Activated CD4-positive, CD25-positive, alpha-beta regulatory T cell treated with anti-CD3 and anti-CD28 coated beads, Interleukin-2, amount 50 U/mL, for 16 hours (primary cell): ENCODE data around the gene GRID1.
A peak's percentile ranks its signal among the peaks of the same experiment; 100 is the strongest.
"Not testable (repeated sequence)": the region's sequence is repeated elsewhere in the genome, so short reads cannot be mapped to it uniquely, and the experiment has no call there.

Experiments used
- DNase-seq: peaks from one replicate; pipeline ENCODE4 v3.0.0-alpha.2; 2020; ENCODE audit warnings: low read depth, low spot score

Gene GRID1

DNA sequence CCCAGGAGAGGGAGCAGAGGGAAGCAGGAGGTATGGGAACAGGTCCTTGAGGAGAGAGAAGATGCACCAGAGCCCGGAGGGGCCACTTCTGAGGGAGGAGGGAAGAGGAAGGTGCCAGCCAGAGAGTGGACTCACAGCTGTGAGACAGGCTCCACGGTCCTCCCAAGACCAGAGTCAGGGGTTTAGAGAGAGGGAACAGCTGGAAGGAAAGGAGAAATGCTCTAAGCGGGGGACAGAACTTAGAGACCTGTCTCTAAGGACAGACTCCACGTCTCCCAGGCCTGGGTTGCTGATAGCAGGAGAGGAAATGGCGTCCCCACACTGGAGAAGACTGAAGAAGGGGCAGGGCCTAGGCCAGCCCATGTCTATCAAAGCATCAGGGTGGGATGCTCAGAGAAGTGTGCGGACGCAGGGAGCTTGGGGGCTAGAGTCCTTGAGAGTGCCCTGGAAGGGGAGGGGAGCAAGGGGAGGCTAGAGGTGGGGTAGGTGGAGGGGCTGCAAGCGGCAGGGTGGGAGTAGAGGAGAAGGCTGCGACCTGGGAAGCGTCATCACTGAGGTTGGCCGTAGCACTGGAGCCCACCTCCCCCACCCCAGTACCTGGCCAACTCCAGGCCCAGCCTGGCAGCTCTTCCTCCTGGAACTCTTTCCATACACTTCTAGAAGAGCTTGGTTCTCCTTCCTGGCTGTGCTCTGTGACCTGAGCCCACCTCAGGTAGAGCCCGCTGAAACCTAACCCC is 25.6 kb upstream of the GRID1 start:
- no peak for DNase-seq

DNA sequence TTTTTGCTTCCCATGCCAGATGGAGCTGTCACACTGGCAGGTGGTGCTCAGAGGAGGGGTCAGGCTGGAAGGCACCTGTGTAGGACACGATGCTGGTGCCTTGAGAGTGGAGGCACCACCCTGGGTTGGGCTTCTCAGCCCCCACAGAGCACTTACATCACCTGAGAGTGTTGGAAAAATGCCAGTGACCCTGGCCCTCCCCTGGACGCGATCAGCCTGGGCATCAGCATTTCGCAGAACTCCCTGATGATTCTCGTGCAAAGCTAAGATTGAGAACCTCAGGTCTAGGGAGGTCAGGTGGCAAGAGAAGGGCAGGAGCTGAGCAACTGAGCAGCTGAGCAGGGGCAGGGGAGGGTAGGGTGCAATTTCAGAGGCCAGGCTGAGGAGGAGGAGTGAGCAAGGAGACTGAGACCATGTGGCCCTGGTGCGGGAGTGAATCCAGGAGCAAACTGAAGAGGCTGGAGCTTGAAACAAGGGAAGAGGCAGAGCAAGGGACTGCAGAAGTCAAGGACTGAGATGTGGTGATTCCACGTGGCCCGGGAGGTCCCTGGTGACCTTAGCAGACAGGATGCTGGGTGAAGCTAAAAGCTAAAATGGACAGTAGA is 24.7 kb upstream of the GRID1 start:
- no peak for DNase-seq

DNA sequence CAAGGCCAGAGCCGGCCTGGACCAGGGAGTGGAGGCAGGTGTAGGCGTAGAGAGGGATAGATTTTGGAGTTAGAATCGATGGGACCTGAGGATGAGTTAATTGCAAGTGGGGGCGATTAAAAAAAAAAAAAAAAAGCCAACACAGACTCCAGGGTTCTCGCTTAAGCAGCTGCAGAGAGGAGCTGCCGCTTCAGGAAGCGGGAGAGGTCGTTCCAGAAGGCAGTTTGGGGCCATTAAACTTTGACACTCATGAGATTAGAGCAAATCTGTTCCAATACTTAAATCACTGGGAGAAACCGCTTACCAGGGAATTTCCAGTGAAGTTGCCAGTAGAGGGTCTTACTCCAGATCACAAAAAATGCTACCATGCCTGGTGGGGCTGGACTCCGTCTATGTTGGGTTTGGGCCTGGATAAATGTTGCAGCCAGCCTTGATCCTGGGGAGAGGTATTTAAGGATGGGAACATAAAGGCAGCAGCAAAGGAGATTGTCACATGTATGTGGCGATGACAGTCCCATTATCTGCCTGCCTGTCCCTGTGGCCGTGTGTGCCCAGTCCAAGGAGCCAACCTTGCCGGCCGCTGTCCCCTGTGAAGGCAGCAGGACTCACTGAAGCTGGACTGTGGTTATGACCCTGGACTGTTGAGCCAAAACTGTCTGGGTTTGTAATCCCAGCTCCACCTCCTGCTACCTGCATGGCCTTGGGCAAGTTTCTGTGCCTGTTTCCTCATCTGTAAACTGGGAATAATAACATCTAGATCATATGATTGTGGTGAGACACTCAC is 23.9 kb upstream of the GRID1 start:
- no peak for DNase-seq

DNA sequence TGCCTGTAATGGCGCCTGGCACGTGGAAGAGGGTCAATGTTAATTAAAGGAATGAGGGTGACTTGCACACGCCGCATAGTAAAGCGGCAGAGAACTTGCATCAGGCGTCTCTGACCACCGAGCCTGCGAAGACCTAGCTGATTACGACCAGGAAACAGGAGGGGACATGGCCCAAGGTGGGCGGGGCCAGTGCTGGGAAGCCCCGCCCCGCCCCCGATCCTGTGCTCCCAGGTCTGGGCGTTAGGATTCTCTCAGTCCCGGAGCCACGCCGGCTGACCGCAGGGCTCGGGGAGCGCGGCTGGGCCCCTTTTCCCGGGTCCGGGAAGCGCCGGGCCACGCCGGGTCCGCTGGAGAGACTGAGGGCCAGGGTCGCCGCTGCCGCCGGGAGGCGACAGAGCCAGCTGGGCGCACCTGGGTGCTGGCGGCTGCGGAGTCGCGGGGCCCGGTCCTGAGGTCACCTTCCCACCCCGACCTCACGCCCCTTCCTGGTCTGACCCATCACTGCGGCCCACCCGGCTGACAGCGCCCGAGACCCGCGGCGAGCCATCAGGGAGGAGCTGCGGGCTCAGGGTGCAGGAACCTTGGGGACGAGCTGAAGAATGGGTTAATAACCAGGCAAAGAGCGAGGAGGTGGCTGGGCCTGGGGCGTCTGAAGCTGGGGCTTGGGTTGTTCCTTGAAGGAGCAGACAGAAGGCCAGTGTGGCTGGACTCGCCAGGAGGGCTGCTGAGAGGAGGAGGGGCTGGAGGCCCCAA is 23.0 kb upstream of the GRID1 start:
- no peak for DNase-seq

DNA sequence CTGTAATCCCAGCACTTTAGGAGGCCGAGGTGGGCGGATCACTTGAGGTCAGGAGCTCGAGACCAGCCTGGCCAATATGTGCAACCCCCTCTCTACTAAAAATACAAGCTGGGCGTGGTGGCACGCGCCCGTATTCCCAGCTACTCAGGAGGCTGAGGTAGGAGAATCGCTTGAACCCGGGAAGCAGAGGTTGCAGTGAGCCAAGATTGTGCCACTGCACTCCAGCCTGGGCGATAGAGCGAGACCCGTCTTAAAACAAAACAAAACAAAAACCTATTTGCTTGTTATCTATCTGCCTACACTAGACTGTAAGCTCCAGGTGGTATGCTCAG is 22.5 kb upstream of the GRID1 start:
- DNase-seq: not testable (repeated sequence)

DNA sequence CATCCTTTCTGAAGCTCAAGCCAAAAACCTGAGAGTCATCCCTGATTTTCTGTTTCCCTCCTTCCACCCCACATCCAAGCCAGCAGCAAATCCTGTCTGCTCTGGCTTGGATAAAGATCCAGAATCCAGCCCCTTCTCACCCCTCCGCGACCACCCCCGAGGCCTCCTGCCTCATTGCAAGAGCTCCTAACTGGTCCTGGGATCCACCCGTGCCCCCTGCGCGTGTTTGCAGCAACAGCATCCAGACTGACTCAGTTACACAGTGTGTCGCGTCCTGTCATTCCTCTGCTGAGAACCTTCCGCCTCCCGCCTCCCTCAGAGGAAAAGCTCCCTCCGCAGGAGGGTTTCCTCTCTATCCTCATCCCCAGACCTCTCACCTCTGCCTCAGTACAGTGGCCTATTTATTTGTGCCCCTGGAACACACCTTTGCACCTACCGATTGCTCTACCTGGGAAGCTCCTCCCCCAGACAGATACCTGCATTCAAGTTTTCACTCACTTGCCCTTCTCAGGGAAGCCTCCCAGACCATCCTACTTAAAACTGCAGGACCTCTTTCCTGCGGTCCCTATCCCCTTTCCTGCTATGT is 21.6 kb upstream of the GRID1 start:
- no peak for DNase-seq

DNA sequence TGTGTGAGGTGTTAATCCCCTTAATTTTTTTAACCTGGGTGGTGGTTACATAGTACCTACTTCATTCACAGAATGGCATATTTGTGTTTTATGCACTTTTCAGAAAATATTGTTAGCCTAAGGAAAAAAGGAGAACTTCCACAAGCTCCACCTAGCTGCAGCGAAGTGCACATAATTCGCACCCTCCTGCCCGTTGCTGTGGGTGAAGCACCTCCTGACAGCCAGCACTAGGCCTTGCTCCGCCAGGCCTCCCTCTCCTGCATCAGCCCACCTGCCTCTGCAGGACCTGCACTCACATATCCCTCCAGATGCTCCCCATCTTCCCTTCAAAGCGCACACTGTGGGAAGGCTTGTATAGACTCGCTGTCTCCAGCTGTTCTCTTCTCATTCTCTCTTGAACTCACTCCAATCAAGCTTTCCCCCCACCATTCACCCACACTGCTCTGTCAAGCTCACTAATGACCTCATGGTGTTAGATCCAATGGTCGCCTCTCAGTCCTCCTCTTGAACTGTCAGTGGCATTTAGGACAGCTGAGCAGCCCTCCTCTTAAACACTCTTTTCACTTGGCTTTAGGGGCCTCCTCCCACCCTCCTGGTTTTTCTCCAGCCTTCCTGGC is 20.7 kb upstream of the GRID1 start:
- no peak for DNase-seq

DNA sequence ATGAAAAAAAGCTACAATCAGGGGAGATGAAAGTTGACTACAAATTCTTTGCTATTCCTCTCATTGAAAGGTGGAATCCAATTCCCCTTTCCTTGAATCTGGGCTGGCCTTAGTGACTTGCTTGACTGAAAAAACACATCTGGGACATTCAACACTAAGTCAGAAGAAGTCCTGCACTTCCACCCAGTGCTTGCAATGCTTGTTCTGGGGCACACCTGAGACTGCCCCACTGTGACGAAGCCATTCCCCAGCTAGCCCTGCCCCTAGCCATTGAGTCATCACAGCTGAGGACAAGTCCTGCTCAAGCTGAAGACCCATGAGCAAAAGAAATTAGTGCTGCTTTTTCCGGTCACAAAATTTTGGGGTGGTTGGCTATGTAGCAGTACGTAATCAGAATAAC is 19.2 kb upstream of the GRID1 start:
- no peak for DNase-seq

DNA sequence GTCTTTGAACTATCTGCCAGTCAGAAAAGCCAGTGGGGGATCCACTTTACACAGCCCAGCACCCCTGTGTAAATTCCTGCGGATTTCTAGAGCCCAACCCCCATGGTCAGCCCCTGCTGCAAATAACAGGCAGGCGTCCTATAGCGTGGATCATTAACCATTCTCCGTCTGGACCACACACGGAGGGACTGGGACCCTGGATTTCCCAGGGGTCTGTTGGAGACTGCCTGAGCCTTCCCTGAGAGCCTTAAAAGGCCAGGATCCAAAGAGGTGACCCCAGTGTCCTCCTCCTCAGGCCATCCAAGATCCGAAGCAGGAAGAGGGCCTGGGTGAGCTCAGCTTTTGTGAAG is 11.2 kb upstream of the GRID1 start:
- no peak for DNase-seq

DNA sequence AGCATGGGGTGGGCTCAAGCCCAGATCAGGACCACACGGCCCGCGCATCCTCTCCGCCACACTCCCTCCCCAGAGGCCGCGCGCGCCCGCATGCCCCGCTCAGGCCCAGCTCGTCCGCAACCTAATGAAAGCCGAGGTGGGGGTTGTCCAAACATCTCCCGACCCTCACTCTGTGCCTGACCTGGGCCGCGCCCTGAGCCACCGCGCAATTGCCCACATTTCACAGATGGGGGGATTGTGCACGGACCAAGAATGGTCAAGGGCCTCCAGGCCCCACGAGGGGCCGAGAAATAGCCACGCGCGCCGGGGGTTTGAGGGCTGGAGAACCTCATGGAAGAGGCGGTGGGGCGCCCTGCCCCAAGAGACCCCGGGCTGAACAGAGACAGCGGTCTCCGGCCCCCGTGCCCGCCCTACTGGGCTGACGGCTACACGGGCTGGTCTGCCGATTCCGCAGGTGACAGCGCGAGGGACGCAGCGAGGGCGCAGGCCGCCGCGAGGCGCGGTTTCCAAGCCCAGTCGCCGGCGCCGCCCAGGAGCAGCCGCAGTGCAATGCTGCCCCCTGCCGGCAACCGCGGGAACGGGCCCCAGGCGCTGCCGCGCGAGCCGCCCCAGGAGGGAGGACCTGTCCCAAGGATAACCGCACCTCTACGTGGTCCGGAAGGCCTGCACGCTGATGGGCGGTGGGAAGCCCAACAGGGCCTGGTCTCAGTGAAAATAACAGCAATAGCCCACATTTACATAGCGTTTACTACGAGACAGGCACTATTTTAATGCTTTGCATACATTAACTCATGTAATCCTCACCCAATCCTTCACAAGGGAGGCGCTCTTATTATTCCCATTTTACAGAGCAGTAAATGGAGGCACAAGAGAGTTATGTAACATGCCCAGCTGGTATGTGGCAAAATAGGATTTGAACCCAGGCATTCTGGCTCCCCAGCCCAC is 10.5 kb upstream of the GRID1 start:
- peak; percentile 49 for DNase-seq

DNA sequence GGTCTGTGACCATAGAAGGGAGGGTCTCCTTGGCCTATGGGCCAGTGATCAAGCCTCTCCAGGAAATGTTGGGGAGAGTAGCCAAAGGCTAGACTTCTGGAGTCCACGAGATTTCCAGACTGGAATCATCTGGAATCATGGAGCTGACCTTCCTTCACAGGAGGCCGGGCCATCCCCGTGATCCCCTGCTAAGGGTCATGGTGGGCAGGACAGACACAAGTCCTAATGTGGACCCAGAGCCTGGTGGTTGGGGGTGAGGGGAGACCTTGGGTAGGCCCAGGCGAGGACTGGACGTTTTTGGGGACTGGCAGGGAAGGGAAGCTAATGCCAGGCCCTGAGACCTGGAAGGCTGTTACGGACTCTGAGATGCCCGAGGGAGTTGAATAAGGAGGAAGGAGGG is 9.8 kb upstream of the GRID1 start:
- DNase-seq: no peak

DNA sequence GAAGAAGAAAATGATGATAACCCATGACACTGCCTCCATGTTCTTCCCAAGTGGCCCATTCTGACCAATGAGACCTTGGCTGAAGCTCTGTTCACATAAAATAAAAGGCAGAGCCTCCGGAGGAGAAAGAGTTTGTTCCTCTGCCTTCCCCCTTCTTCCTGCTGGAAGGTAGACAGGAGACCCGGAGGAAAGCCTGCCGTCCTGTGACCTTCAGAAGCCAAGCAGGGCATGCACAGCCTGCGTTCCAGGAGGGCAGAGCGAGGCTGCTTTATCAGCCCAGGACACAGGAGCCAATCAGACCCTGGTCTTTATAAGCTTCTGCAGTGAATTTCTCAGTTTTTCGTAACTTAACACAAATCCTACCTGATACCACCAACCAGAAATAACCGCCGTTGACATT is 8.6 kb upstream of the GRID1 start:
- no peak for DNase-seq

DNA sequence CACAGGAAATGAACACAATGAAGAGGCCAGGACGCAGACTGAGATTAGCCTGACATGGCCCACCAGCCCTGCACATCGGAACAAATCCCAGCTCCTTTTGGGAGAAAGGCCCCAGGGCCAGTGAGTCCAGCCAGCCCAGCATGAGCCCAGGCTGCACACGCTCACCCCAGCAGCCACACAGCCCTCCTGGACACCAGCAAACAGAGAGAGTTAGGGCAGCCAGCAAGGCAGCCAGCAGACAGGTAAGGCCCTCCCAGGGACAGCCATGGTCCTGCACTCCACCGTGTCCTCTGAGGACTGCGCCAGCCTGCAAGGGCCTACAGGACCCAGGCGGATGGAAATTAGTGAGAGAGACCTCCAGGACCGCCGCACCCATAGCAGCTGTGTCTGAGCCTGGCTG is 8.1 kb upstream of the GRID1 start:
- no peak for DNase-seq

DNA sequence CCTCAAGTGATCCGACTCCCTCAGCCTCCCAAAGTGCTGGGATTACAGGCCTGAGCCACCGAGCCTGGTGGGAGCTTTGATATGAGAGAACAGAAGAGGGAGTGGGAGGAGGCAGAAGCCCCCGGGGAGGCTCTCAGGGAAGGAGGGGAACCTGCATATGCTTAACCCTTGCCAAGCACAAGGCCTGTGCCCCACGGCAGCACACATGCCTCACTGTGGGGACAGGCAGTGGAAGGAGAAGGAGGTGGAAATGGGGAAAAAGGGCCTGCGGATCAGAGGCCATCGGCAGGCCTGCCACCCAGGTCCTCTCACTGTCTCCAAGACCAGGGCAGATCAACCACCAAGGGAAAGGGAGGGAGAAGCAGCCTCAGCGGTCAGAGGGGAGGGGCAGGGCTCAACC is 7.2 kb upstream of the GRID1 start:
- DNase-seq: no peak

DNA sequence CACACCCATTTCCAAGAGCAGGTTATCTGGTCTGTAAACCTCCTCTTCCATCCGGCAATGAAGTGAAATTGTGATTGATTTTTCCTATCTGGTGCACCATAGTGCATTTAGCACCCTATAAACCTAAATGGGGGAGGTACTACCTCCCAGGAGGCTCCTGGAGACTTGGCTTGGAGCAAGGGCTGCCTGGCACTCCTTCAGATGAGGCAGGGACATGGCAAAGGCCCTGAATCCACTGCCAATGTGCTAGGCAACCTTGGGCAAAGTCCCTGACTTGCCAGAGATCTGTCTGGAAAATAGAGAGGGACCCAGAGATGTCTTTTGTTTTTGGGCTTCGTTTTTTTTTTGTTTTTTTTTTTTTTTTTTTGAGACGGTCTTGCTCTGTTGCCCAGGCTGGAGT is 6.7 kb upstream of the GRID1 start:
- DNase-seq: no peak

DNA sequence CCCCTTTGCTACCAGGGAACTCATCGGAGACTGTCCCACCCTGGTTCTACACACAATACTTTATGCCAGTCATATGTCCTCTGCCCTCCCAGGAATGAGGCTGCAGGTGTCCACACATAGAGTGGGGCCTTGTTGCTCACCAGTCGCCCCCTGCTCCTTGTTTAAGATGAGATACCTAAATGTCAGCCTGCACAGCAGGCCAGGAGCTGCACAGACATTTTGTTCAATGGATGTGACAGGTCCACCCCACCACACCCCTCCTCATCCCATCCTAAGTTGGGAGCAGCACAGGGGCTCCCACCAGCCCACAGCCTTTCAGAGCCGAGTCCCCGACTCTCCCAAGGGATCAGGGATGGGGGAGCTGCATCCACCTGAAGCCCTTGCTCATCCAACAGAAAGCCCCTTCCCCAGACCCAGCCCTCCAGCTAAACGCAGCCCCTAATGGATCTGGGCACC is 6.2 kb upstream of the GRID1 start:
- DNase-seq: no peak

DNA sequence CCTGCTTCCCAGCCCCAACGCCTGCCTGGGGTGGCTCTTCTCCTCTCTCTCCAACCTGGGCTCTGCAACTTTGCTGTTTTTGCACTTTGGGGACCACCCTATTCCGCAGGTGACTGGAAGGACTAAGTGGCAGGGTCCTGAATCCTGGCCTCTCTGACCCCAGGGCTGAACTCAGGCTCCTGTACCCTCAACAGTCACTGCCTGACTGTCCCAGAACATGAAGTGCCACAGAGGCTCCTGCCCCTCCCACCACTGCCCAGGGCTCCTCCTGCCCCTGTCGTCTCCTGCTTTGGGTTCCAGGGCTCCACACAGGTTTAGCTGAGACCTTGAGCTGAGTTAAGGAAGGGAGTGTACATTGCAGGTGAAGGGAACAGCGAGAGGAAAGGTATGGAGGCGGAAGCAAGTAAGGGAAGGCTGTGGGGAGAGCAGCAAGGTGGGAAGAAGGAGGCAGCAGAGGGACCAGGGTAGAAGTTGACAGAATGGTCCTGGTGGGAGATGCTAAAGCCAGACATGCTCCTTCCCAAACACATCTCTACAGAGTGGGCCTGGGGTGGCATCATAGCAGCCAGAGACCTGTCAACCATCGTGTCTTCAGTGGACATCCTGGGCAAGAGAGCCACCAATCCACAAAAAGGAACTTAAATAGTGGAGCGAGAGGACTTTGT is 5.7 kb upstream of the GRID1 start:
- no peak for DNase-seq

DNA sequence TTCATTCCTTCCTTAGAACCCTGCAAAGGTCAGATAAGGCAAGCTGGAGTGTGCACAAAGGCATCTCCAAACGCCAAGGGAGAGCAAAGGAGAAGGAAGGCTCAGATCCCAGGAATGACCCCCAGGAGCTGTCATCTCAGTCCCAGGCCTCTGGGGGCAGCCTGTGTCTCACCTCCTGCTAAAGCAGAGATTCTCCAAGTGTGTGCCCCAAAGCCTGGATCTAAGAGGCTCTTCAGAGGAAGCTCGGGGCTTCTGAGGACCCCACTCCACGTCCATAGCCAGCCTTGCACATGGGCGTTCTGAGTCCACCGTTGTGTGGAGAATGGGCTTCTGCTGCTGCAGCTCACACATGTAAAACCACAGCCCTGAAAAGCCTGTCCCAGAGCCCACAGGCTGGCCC is 5.1 kb upstream of the GRID1 start:
- DNase-seq: no peak

DNA sequence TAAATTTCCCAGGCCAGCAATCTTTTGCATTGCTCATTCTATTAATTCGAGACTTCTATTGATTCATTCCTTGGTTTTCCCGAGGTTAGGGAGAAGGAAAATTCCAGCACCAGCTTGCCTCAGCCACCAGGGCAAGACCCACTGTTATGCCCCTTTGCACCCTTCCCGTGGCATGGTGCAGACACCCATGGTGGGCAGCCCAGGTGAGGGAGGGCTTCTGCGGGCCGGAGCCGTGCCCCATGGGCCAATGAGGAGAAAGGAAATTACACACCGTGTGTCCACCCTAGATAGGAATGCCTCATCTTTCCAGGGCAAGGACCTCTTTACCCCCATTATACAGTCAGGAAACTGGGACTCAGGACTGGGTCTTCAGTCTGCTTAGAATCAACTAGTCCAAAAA is 4.5 kb upstream of the GRID1 start:
- DNase-seq: no peak
